Muscle of arm (tissue), 12 donors: ENCODE data around the gene PRR11. TPM values are rescaled to one million over a fixed set of nuclear protein-coding genes. Genes with fewer than 3 reads are reported as not detected.
"Not testable (repeated sequence)": the region's sequence is repeated elsewhere in the genome, so short reads cannot be mapped to it uniquely, and the experiment has no call there.

Source experiments
- DNase-seq: peaks from one replicate; pipeline ENCODE4 v3.0.0-alpha.2; 2013
- polyA plus RNA-seq, 12 donors: library from polyadenylated mRNA; unstranded; fragments of 120-200 nt; gene quantifications; one replicate each; pipeline ENCODE4 v1.2.1, GENCODE V29; 2013; ENCODE audit not compliant: insufficient read length in 12 of 12

PRR11 gene
- polyA plus RNA-seq, 12 donors: 8.8 to 23.9 (median 14.6) TPM; not detected in 1

- no peak for DNase-seq
Observed at GRCh38 chr17:59151006-59151405, 4.5 kb upstream of the PRR11 start.

GRCh38 chr17:59151591-59151990, 4.0 kb upstream of the PRR11 start:
- no peak for DNase-seq

GRCh38 chr17:59152925-59153324, 2.6 kb upstream of the PRR11 start:
- DNase-seq: no peak

- no peak for DNase-seq
Observed at GRCh38 chr17:59154292-59154720, 1.2 kb upstream of the PRR11 start.

- DNase-seq: peak; percentile 98
Observed at GRCh38 chr17:59154721-59155438, 666 bp upstream of the PRR11 start, which contains the start of gene SKA2. Gene SKA2, minus strand, starts transcription at chr17:59155186. Its CDS starts 23 bp downstream, at chr17:59155163.

- no peak for DNase-seq
Observed at GRCh38 chr17:59160157-59161025, 4.8 kb downstream of the PRR11 start.

- no peak for DNase-seq
Observed at GRCh38 chr17:59161477-59161876, 5.9 kb downstream of the PRR11 start.

- DNase-seq: peak; percentile 8
Observed at GRCh38 chr17:59165933-59166342, 10.4 kb downstream of the PRR11 start.

- DNase-seq: no peak
Observed at GRCh38 chr17:59167571-59168001, 12.0 kb downstream of the PRR11 start.

GRCh38 chr17:59172436-59173004, 17.0 kb downstream of the PRR11 start:
- DNase-seq: no peak

- DNase-seq: no peak
Observed at GRCh38 chr17:59174671-59175070, 19.1 kb downstream of the PRR11 start.

- no peak for DNase-seq
Observed at GRCh38 chr17:59175076-59175475, 19.5 kb downstream of the PRR11 start.

GRCh38 chr17:59178266-59178985, 22.9 kb downstream of the PRR11 start:
- DNase-seq: no peak

- not testable (repeated sequence) for DNase-seq
Observed at GRCh38 chr17:59179601-59180000, 24.1 kb downstream of the PRR11 start.

- DNase-seq: no peak
Observed at GRCh38 chr17:59180626-59181025, 25.1 kb downstream of the PRR11 start.

GRCh38 chr17:59181481-59181880, 25.9 kb downstream of the PRR11 start:
- no peak for DNase-seq

GRCh38 chr17:59185997-59186396, 30.5 kb downstream of the PRR11 start:
- DNase-seq: no peak

- DNase-seq: no peak
Observed at GRCh38 chr17:59186850-59187249, 31.3 kb downstream of the PRR11 start.

GRCh38 chr17:59190806-59191205, 35.3 kb downstream of the PRR11 start:
- no peak for DNase-seq

- DNase-seq: no peak
Observed at GRCh38 chr17:59193336-59193862, 37.9 kb downstream of the PRR11 start.

GRCh38 chr17:59199398-59199797, 43.9 kb downstream of the PRR11 start:
- no peak for DNase-seq

GRCh38 chr17:59202320-59202719, 46.8 kb downstream of the PRR11 start:
- DNase-seq: no peak
